Rectal smooth muscle tissue (tissue), 1 donor: ENCODE results near the gene SH3RF3.

Experiments
- H3K27ac ChIP-seq: one replicate; pipeline ENCODE4 v1.7.0; 2013; ENCODE audit warnings: low read depth, low read length, inconsistent platforms
- H3K27me3 ChIP-seq: one replicate; pipeline ENCODE4 v1.7.0; 2013; ENCODE audit warnings: low read length; ENCODE audit not compliant: control insufficient read depth, insufficient read depth
- H3K36me3 ChIP-seq: one replicate; pipeline ENCODE4 v1.7.0; 2013; ENCODE audit warnings: low read length; ENCODE audit not compliant: control insufficient read depth, insufficient read depth
- H3K4me1 ChIP-seq: one replicate; pipeline ENCODE4 v1.7.0; 2013; ENCODE audit warnings: low read length; ENCODE audit not compliant: control insufficient read depth, insufficient read depth
- H3K4me3 ChIP-seq: one replicate; pipeline ENCODE4 v1.7.0; 2013; ENCODE audit warnings: low read length
- H3K9ac ChIP-seq: one replicate; pipeline ENCODE4 v1.7.0; 2013; ENCODE audit warnings: low read length

Gene SH3RF3

GRCh38 chr2:109184368-109184767 lies 55.4 kb downstream of the SH3RF3 start:
- Histone ChIP-seq H3K27me3 (no peaks in the 10 kb centered on the region), H3K4me1 (peaks cover 19% of the 10 kb centered on the region), H3K9ac (no peak overlapping the region), H3K36me3 (no peaks in the 10 kb centered on the region), H3K4me3 (no peak overlapping the region), H3K27ac (no peak overlapping the region)

- Histone ChIP-seq H3K9ac (no peak overlapping the region), H3K27ac (peak overlapping the region; percentile 79), H3K4me3 (no peak overlapping the region), H3K4me1 (peaks cover 19% of the 10 kb centered on the region), H3K27me3 (no peaks in the 10 kb centered on the region), H3K36me3 (no peaks in the 10 kb centered on the region)
Measured at GRCh38 chr2:109185338-109185737, 56.3 kb downstream of the SH3RF3 start.

- no peak overlapping the region for H3K4me3 ChIP-seq
- H3K27me3 ChIP-seq = no peaks in the 10 kb centered on the region
- no peaks in the 10 kb centered on the region for H3K36me3 ChIP-seq
- H3K4me1 ChIP-seq = peaks cover 19% of the 10 kb centered on the region
- H3K9ac ChIP-seq = no peak overlapping the region
- peak overlapping the region; percentile 79 for H3K27ac ChIP-seq
Measured at GRCh38 chr2:109185821-109186570, 57.0 kb downstream of the SH3RF3 start.

- no peak overlapping the region for H3K9ac ChIP-seq
- peak overlapping the region; percentile 79 for H3K27ac ChIP-seq
- H3K4me1 ChIP-seq = peaks cover 19% of the 10 kb centered on the region
- H3K4me3 ChIP-seq = no peak overlapping the region
- no peaks in the 10 kb centered on the region for H3K27me3 ChIP-seq
- H3K36me3 ChIP-seq = no peaks in the 10 kb centered on the region
Measured at GRCh38 chr2:109186656-109187250, 57.7 kb downstream of the SH3RF3 start.

GRCh38 chr2:109187711-109188495 lies 58.9 kb downstream of the SH3RF3 start:
- Histone ChIP-seq H3K4me3 (no peak overlapping the region), H3K27ac (no peak overlapping the region), H3K9ac (no peak overlapping the region), H3K4me1 (peaks cover 19% of the 10 kb centered on the region), H3K36me3 (no peaks in the 10 kb centered on the region), H3K27me3 (no peaks in the 10 kb centered on the region)

- H3K27me3 ChIP-seq = no peaks in the 10 kb centered on the region
- H3K36me3 ChIP-seq = no peaks in the 10 kb centered on the region
- no peak overlapping the region for H3K4me3 ChIP-seq
- H3K4me1 ChIP-seq = peaks cover 19% of the 10 kb centered on the region
- no peak overlapping the region for H3K27ac ChIP-seq
- no peak overlapping the region for H3K9ac ChIP-seq
Measured at GRCh38 chr2:109188496-109188890, 59.5 kb downstream of the SH3RF3 start.

GRCh38 chr2:109188898-109189297 lies 59.9 kb downstream of the SH3RF3 start:
- no peaks in the 10 kb centered on the region for H3K27me3 ChIP-seq
- peaks cover 19% of the 10 kb centered on the region for H3K4me1 ChIP-seq
- H3K27ac ChIP-seq = no peak overlapping the region
- no peak overlapping the region for H3K9ac ChIP-seq
- H3K4me3 ChIP-seq = no peak overlapping the region
- H3K36me3 ChIP-seq = no peaks in the 10 kb centered on the region

- no peaks in the 10 kb centered on the region for H3K36me3 ChIP-seq
- no peak overlapping the region for H3K27ac ChIP-seq
- H3K4me1 ChIP-seq = peaks cover 19% of the 10 kb centered on the region
- no peak overlapping the region for H3K9ac ChIP-seq
- no peak overlapping the region for H3K4me3 ChIP-seq
- no peaks in the 10 kb centered on the region for H3K27me3 ChIP-seq
Measured at GRCh38 chr2:109189751-109190150, 60.7 kb downstream of the SH3RF3 start.

- Histone ChIP-seq H3K27me3 (no peaks in the 10 kb centered on the region), H3K36me3 (no peaks in the 10 kb centered on the region), H3K4me3 (no peak overlapping the region), H3K9ac (no peak overlapping the region), H3K4me1 (no peaks in the 10 kb centered on the region), H3K27ac (no peak overlapping the region)
Measured at GRCh38 chr2:109193807-109194619, 65.0 kb downstream of the SH3RF3 start.

GRCh38 chr2:109194620-109194937 lies 65.6 kb downstream of the SH3RF3 start:
- H3K9ac ChIP-seq = no peak overlapping the region
- no peaks in the 10 kb centered on the region for H3K4me1 ChIP-seq
- no peak overlapping the region for H3K27ac ChIP-seq
- H3K36me3 ChIP-seq = no peaks in the 10 kb centered on the region
- H3K4me3 ChIP-seq = no peak overlapping the region
- H3K27me3 ChIP-seq = no peaks in the 10 kb centered on the region

- H3K4me3 ChIP-seq = no peak overlapping the region
- no peak overlapping the region for H3K9ac ChIP-seq
- H3K27ac ChIP-seq = no peak overlapping the region
Measured at GRCh38 chr2:109195193-109196045, 66.4 kb downstream of the SH3RF3 start.

More at GRCh38 chr2:109195193-109196045, 66.4 kb downstream of the SH3RF3 start:
- Histone ChIP-seq H3K27me3 (no peaks in the 10 kb centered on the region), H3K36me3 (no peaks in the 10 kb centered on the region), H3K4me1 (no peaks in the 10 kb centered on the region)
